Panc1 (cell line): ENCODE results near the gene ACCS.

ENCODE experiments used
- POLR2AphosphoS5 ChIP-seq: IDR thresholded peaks from 2 replicates; pipeline ENCODE4 v1.6.1; 2012; ENCODE audit warnings: mild to moderate bottlenecking, low read depth, low read length, moderate library complexity
- SIN3A ChIP-seq: IDR thresholded peaks from 2 replicates; pipeline ENCODE4 v1.6.1; 2012; ENCODE audit warnings: low read depth, mild to moderate bottlenecking, low read length, moderate library complexity, borderline replicate concordance; ENCODE audit not compliant: insufficient read depth
- TCF7L2 ChIP-seq: IDR thresholded peaks from 2 replicates; pipeline ENCODE4 v1.6.1; 2011; ENCODE audit warnings: mild to moderate bottlenecking, low read depth, low read length, inconsistent platforms
- TF ChIP-seq, protein P1 (sequence below): fragments of 450-650 bp; IDR thresholded peaks from 2 replicates; pipeline ENCODE4 v1.5.1; 2017; ENCODE audit warnings: mild to moderate bottlenecking
- TF ChIP-seq, protein P2 (sequence below), 2 experiments: IDR thresholded peaks; 2 replicates each; pipeline ENCODE4 v1.6.1; 2011 to 2012; ENCODE audit warnings: low read depth in 2 of 2, control low read depth in 1 of 2, low read length in 1 of 2, mild to moderate bottlenecking in 1 of 2, moderate library complexity in 1 of 2; ENCODE audit not compliant: insufficient read depth in 1 of 2

DNA sequence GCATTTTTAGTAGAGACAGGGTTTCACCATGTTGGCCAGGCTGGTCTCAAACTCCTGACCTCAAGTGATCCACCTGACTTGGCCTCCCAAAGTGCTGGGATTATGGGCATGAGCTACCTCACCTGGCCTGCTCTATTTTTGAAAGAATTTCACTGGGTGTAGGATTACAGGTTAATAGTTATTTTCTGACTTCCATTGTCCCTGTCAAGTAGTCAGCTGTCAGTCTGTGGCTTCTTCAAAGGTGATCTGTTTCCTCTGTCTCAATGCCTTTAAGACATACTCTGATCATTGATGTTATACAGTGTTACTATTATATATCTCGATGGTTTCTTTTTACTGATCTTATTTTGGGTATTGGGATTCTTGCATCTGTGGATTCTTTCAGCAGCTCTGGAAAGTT, 19.3 kb downstream of the ACCS start:
- TF ChIP-seq, protein P1, sequence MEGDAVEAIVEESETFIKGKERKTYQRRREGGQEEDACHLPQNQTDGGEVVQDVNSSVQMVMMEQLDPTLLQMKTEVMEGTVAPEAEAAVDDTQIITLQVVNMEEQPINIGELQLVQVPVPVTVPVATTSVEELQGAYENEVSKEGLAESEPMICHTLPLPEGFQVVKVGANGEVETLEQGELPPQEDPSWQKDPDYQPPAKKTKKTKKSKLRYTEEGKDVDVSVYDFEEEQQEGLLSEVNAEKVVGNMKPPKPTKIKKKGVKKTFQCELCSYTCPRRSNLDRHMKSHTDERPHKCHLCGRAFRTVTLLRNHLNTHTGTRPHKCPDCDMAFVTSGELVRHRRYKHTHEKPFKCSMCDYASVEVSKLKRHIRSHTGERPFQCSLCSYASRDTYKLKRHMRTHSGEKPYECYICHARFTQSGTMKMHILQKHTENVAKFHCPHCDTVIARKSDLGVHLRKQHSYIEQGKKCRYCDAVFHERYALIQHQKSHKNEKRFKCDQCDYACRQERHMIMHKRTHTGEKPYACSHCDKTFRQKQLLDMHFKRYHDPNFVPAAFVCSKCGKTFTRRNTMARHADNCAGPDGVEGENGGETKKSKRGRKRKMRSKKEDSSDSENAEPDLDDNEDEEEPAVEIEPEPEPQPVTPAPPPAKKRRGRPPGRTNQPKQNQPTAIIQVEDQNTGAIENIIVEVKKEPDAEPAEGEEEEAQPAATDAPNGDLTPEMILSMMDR = no peak
- TF ChIP-seq POLR2AphosphoS5 (no peak), TCF7L2 (no peak), SIN3A (no peak)
- TF ChIP-seq, protein P2, sequence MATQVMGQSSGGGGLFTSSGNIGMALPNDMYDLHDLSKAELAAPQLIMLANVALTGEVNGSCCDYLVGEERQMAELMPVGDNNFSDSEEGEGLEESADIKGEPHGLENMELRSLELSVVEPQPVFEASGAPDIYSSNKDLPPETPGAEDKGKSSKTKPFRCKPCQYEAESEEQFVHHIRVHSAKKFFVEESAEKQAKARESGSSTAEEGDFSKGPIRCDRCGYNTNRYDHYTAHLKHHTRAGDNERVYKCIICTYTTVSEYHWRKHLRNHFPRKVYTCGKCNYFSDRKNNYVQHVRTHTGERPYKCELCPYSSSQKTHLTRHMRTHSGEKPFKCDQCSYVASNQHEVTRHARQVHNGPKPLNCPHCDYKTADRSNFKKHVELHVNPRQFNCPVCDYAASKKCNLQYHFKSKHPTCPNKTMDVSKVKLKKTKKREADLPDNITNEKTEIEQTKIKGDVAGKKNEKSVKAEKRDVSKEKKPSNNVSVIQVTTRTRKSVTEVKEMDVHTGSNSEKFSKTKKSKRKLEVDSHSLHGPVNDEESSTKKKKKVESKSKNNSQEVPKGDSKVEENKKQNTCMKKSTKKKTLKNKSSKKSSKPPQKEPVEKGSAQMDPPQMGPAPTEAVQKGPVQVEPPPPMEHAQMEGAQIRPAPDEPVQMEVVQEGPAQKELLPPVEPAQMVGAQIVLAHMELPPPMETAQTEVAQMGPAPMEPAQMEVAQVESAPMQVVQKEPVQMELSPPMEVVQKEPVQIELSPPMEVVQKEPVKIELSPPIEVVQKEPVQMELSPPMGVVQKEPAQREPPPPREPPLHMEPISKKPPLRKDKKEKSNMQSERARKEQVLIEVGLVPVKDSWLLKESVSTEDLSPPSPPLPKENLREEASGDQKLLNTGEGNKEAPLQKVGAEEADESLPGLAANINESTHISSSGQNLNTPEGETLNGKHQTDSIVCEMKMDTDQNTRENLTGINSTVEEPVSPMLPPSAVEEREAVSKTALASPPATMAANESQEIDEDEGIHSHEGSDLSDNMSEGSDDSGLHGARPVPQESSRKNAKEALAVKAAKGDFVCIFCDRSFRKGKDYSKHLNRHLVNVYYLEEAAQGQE (IDR thresholded peaks at IDR 0.05; ENCODE audit: insufficient read depth in 1 of 2, low read depth in 2 of 2, low read length in 1 of 2) = no peak
